GM04503 (cell line): Measurements from ENCODE around the gene OR1B1.
A peak's percentile ranks its signal among the peaks of the same experiment; 100 is the strongest.
"Not testable (repeated sequence)": the region's sequence is repeated elsewhere in the genome, so short reads cannot be mapped to it uniquely, and the experiment has no call there.

Experiments
- DNase-seq: peaks from one replicate; pipeline ENCODE4 v3.0.0-alpha.2; 2012; ENCODE audit warnings: low read depth

OR1B1 gene

GRCh38 chr9:122657527-122657926, at the start of gene OR1B1:
TSS of gene OR1B1 (minus strand) at chr9:122657627.
- DNase-seq = no peak

DNA sequence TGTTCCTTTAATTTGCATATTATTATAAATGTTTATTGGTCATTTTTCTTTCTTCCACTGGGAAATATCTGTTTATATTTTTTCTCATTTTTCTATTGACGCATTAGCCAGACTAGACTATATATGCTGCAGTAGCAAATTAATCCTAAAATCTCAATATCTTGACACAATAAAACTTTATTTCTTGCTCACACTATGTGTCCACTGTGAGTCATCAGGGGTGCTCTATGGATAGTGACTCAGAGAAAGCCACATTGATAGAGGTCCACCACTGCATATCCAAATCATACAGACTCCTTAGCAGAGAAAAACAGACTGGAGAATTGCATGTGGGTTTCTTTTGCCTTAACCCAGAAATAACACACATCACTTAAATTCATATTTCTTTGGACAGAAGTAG, 38.3 kb upstream of the OR1B1 start:
- no peak for DNase-seq

- DNase-seq = no peak
These were observed 27.4 kb upstream of the OR1B1 start for GRCh38 chr9:122684851-122685250.

- no peak for DNase-seq
These were observed 15.1 kb upstream of the OR1B1 start for GRCh38 chr9:122672481-122672880.

DNA sequence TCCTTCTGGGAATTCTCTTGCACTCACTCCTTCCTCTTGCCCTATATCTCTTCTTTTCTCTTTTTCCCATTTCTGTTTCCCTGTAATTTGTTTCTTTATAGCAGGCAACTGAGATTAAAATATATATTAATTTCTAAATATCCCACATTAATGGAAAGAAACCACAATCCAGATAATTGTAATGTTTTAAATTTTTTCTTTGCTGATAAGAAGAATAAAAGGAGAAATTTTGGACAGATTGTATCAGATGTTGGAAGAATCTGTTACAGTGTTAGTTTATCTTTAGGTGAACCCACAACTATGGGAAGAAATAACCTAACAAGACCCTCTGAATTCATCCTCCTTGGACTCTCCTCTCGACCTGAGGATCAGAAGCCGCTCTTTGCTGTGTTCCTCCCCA, 4.0 kb upstream of the OR1B1 start, which contains the start of gene OR1L1:
Gene OR1L1, plus strand, starts transcription at position 301 of the 400 bp plus-strand sequence. Its CDS starts 0 bp downstream, at position 301.
- DNase-seq = no peak

DNA sequence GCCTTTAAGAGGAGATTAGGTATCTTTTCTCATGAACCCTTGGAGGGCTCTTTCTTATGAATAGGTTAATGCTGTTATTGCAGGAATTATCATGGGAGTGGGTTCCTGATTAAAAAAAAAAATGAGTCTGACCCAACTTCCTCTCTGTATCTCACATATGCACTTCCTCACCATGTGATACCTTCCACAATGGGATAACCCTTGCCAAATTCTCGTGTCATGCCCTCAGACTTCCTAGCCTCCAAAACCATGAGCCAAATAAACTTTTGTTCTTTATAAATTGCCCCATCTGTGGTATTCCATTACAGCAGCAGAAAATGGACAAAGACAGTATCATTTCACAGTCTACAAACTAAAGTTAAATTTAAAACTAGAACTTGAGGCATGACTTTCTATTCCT, 1.0 kb downstream of the OR1B1 start:
- no peak for DNase-seq

GRCh38 chr9:122642226-122642625, 15.2 kb downstream of the OR1B1 start:
- DNase-seq = no peak

DNA sequence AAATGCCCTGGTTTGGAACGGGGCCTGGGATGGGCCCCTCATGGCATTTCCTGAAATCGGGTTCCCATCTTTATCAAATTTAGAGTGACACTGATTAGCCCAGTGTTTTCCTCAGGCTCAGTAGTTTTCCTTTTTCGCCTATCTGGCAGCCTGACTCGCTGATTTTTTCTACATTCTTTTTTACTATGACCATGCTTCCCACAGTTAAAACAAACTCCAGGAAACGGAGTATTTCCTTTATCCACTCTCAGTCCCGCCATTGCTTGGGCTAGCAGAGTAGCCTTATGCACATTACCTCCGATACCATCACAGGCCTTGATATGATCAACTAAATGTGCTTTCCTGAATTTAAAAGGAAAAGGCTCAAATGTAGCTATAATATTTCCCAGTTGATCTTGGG, 37.4 kb downstream of the OR1B1 start:
- DNase-seq = no peak

DNA sequence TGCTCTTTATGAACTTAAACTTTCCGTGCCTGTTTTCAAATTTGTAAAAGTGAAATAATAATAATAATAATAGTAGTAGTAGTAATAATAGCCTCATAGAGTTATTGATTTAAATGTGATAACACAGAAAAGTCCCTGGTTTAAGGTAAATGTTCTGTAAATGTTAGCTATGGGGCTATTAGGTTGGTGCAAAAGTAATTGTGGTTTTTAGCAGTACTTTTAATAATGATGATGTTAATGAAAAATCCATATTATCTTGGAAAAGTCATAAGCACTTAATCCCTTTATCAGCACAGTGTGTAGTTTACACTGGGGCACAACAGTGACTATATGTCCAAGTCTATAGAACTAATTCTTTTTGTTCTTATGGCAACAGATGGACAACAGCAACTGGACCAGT, 43.1 kb downstream of the OR1B1 start, which contains the start of gene OR1Q1:
Gene OR1Q1, plus strand, starts transcription at position 377 of the 400 bp plus-strand sequence. Its CDS starts 0 bp downstream, at position 377.
- no peak for DNase-seq

DNA sequence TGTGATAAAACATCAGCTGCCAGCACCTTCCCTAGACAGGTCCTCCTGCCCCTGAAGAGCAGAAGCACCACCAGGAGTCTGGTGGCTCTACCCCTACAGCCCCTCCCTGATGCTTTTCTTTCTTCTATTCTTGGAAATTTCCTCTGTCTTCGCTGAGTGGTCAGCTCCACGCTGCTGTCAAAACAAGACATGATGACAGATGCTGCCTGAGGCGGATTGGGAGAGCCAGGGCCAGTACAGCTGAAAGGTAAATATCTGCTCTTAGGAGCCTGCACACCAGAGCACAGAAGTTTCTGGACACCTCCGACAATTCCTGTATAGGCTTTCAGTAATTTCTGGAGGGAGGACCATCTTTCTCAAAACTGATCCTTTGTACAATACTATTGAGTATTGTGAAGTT, 47.6 kb downstream of the OR1B1 start:
- no peak for DNase-seq

- DNase-seq = no peak
These were observed 50.8 kb downstream of the OR1B1 start for GRCh38 chr9:122606587-122606986.

DNA sequence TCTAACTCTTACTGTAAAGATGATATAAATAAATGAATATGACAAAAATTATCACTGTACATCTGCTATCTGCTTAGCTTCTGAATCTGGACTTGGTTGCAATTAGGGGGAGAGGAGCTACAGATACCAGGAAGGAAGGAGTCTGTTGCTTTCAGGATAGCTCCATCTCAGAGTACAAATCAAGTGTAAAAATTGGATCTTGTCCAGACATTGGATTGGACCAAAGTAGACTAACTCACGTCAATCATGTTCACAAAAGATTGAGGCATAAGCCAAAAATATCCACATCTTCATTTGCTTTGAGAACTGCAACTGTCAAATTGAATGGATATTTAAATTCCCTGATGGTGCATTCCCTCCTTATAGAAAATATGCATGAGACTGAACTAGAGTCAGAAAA, 51.7 kb downstream of the OR1B1 start:
- no peak for DNase-seq

DNA sequence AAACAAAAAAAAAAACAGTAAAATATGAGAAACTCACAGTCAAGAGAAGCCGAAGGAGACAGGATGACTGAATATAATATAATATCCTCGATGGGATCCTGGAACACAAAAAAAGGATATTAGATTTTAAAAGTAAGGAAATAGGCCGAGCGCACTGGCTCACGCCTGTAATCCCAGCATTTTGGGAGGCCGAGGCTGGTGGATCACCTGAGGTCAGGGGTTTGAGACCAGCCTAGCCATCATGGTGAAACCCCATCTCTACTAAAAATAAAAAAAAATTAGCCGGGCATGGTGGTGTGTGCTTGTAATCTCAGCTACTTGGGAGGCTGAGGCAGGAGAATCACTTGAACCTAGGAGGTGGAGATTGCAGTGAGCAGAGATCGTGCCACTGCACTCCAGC, 74.1 kb downstream of the OR1B1 start, which contains the start of gene OR1L8:
Gene OR1L8, minus strand, starts transcription at position 101 of the 400 bp plus-strand sequence. CDS start 14,907 bp downstream, outside the sequence.
- DNase-seq = not testable (repeated sequence)

DNA sequence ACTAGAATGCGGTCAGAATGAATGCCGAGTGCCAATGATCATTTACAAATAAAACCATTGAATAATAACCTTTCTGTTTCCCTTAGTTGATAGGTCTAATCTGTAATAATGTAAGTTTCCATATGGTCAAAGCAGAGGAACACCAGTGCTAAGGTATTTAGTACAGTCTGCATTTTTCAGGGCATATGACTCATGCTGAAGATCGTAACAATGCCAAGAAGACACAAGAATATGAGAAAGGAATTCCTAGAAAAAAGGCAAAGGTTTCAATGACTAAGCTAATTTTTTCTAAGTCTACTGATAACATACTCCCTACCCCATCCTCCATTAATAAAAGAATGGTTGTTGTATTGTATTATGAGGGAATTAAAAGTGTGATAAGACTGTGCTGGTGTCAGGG, 77.1 kb downstream of the OR1B1 start:
- DNase-seq = peak; percentile 61

GRCh38 chr9:122579874-122580273, 77.6 kb downstream of the OR1B1 start:
- no peak for DNase-seq
